Keratinocyte (primary cell): ENCODE results near the gene SEL1L3.

Source experiments
- CTCF ChIP-seq, 3 experiments: IDR thresholded peaks in 1 of 3; conservative IDR thresholded peaks in 1 of 3; optimal IDR thresholded peaks in 1 of 3; 2 replicates in 2 of 3; 3 replicates in 1 of 3; pipeline versions ENCODE3 to v1.5.1; 2011; ENCODE audit warnings: low read length in 3 of 3, mild to moderate bottlenecking in 3 of 3, moderate library complexity in 2 of 3, control low read depth in 1 of 3, inconsistent platforms in 1 of 3; ENCODE audit not compliant: insufficient read depth in 2 of 3; ENCODE audit errors: extremely low read depth in 1 of 3
- EZH2 ChIP-seq: IDR thresholded peaks from one replicate; pipeline ENCODE4 v1.6.1; 2012; ENCODE audit warnings: inconsistent platforms, mild to moderate bottlenecking, low read length, moderate library complexity

GRCh38 chr4:25879991-25880651 is 17.3 kb upstream of the SEL1L3 start:
- TF ChIP-seq CTCF (optimal IDR thresholded peaks at IDR 0.05 in 1 of 3, IDR thresholded peaks at IDR 0.05 in 1 of 3, conservative IDR thresholded peaks at IDR 0.05 in 1 of 3; ENCODE audit: extremely low read depth in 1 of 3, insufficient read depth in 2 of 3, low read length in 3 of 3) (no peak), EZH2 (no peak)
